AG04450 (cell line): Measurements from ENCODE around the gene SLC6A6. TPM values are rescaled to one million over a fixed set of nuclear protein-coding genes. Genes with fewer than 3 reads are reported as not detected.

Source experiments
- CTCF ChIA-PET: fragments of 300-600, 350-600 bp; formaldehyde crosslinking; extraction: SDS; loops from one replicate; lab custom pipeline; 2022; ENCODE audit warnings: antibody characterized with exemption, inconsistent platforms; lab: Charles Lee
- POLR2A ChIA-PET: fragments of 350-600 bp; formaldehyde crosslinking; extraction: SDS; loops from one replicate; lab custom pipeline; 2021; ENCODE audit warnings: antibody characterized with exemption, inconsistent platforms; lab: Yijun Ruan, JAX
- DNase-seq: peaks from one replicate; pipeline ENCODE4 v3.0.0-alpha.2; 2011; ENCODE audit warnings: low read depth, low spot score
- H3K27ac ChIP-seq: one replicate; pipeline ENCODE4 v1.5.1; 2012; ENCODE audit warnings: low read depth, low read length, control low read depth
- H3K27me3 ChIP-seq: one replicate; pipeline ENCODE4 v1.6.0; 2012; ENCODE audit warnings: low read length; ENCODE audit not compliant: control insufficient read depth, insufficient read depth
- H3K4me3 ChIP-seq: 2 replicates; pipeline ENCODE4 v1.5.1; 2011; ENCODE audit warnings: mild to moderate bottlenecking, low read depth, low read length, control low read depth
- H3K9me3 ChIP-seq: 2 replicates; pipeline ENCODE4 v1.5.1; 2012; ENCODE audit warnings: low read length; ENCODE audit not compliant: control insufficient read depth, insufficient read depth
- polyA plus RNA-seq: library from polyadenylated mRNA; depleted of rRNA; stranded (reverse); fragments of >200 nt; gene quantifications from 2 replicates; pipeline ENCODE4 v1.2.3, GENCODE V29; 2011
- TF ChIP-seq, protein P1 (sequence below): IDR thresholded peaks from 2 replicates; pipeline ENCODE4 v1.5.1; 2011; ENCODE audit warnings: low read depth, low read length, control low read depth, inconsistent platforms

The SLC6A6 gene
- polyA plus RNA-seq, 1 experiment: 30.8 TPM

GRCh38 chr3:14456794-14457193 lies 54.4 kb downstream of the SLC6A6 start:
- H3K27me3 ChIP-seq: no peaks in the 10 kb centered on the region
- H3K9me3 ChIP-seq: no peaks in the 10 kb centered on the region
- TF ChIP-seq, protein P1, sequence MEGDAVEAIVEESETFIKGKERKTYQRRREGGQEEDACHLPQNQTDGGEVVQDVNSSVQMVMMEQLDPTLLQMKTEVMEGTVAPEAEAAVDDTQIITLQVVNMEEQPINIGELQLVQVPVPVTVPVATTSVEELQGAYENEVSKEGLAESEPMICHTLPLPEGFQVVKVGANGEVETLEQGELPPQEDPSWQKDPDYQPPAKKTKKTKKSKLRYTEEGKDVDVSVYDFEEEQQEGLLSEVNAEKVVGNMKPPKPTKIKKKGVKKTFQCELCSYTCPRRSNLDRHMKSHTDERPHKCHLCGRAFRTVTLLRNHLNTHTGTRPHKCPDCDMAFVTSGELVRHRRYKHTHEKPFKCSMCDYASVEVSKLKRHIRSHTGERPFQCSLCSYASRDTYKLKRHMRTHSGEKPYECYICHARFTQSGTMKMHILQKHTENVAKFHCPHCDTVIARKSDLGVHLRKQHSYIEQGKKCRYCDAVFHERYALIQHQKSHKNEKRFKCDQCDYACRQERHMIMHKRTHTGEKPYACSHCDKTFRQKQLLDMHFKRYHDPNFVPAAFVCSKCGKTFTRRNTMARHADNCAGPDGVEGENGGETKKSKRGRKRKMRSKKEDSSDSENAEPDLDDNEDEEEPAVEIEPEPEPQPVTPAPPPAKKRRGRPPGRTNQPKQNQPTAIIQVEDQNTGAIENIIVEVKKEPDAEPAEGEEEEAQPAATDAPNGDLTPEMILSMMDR: no peak
- H3K27ac ChIP-seq: no peak overlapping the region
- no peak overlapping the region for H3K4me3 ChIP-seq
- CTCF ChIA-PET: interaction anchor here (0.6 to 5.7 kb wide), 2 partner anchors 12 to 253 kb away, joined by 3 to 49 read pairs; no protein-coding TSS in a partner anchor
- no peak for DNase-seq
- POLR2A ChIA-PET: no interaction called here

- ChIA-PET CTCF (interaction anchor here (0.6 to 2.9 kb wide), 3 partner anchors 11 to 254 kb away, joined by 3 to 26 read pairs (median 16); no protein-coding TSS in a partner anchor), POLR2A (no interaction called here)
- Histone ChIP-seq H3K27me3 (no peaks in the 10 kb centered on the region), H3K4me3 (no peak overlapping the region), H3K27ac (no peak overlapping the region), H3K9me3 (no peaks in the 10 kb centered on the region)
- no peak for DNase-seq
- TF ChIP-seq, protein P1: no peak
Observed at GRCh38 chr3:14457481-14457880, 55.1 kb downstream of the SLC6A6 start.

GRCh38 chr3:14457999-14458398 lies 55.6 kb downstream of the SLC6A6 start:
- TF ChIP-seq, protein P1: no peak
- ChIA-PET CTCF (interaction anchor here (1.0 to 2.9 kb wide), 4 partner anchors 10 to 254 kb away, joined by 3 to 26 read pairs (median 10); no protein-coding TSS in a partner anchor), POLR2A (no interaction called here)
- Histone ChIP-seq H3K9me3 (no peaks in the 10 kb centered on the region), H3K27ac (no peak overlapping the region), H3K4me3 (no peak overlapping the region), H3K27me3 (no peaks in the 10 kb centered on the region)
- DNase-seq: no peak

DNA sequence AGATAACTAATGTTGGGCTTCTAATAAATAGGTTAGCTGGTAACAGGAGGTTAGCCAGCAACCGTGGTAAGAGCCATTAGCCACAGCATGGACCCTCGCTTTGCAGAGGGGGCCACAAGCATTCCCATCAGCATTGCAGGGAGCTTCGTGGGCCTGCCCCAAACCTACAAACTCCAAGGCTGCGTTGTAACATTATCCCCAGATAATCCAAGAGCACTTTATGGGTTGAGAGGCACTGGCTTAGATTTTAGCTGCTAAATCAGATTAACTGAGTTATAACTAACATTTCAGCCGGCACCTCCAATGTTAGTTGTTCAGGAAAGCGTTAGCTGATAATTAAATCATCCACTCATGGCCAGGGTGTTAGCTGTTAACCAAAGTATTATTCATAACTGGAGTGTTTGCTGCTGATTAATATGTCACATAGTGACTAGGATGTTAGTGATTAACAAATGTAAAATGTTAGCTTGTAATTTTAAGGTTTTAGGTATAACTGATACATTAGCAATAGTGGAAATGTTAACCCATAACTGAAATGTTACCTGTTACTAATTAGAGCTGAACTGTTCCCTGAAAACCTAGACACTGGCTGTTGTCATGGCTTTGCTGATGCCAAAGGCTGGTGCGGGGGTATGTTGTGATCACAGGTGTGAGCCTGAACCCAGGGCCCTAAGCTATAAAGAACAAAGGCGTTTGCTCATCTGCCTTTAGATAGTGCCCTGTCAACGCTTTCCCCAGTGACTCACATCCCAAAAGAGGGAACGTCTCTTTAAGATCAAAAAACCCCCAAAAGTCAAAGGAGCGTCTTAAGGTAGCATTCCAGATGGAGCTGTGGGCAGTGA lies 56.2 kb downstream of the SLC6A6 start:
- TF ChIP-seq, protein P1: no peak
- Histone ChIP-seq H3K27ac (no peak overlapping the region), H3K4me3 (no peak overlapping the region), H3K27me3 (no peaks in the 10 kb centered on the region), H3K9me3 (no peaks in the 10 kb centered on the region)
- DNase-seq: no peak
- ChIA-PET POLR2A (no interaction called here), CTCF (interaction anchor here (0.6 to 2.9 kb wide), 5 partner anchors 9 to 255 kb away, joined by 3 to 26 read pairs (median 4); no protein-coding TSS in a partner anchor)

GRCh38 chr3:14459384-14459783 lies 57.0 kb downstream of the SLC6A6 start:
- ChIA-PET CTCF (interaction anchor here (1.1 to 5.6 kb wide), 4 partner anchors 9 to 256 kb away, joined by 6 to 152 read pairs (median 21); no protein-coding TSS in a partner anchor), POLR2A (no interaction called here)
- Histone ChIP-seq H3K9me3 (no peaks in the 10 kb centered on the region), H3K27me3 (no peaks in the 10 kb centered on the region), H3K4me3 (no peak overlapping the region), H3K27ac (no peak overlapping the region)
- no peak for DNase-seq
- TF ChIP-seq, protein P1: no peak
